ENCODE results near the gene ACRV1.

Gene ACRV1

DNA sequence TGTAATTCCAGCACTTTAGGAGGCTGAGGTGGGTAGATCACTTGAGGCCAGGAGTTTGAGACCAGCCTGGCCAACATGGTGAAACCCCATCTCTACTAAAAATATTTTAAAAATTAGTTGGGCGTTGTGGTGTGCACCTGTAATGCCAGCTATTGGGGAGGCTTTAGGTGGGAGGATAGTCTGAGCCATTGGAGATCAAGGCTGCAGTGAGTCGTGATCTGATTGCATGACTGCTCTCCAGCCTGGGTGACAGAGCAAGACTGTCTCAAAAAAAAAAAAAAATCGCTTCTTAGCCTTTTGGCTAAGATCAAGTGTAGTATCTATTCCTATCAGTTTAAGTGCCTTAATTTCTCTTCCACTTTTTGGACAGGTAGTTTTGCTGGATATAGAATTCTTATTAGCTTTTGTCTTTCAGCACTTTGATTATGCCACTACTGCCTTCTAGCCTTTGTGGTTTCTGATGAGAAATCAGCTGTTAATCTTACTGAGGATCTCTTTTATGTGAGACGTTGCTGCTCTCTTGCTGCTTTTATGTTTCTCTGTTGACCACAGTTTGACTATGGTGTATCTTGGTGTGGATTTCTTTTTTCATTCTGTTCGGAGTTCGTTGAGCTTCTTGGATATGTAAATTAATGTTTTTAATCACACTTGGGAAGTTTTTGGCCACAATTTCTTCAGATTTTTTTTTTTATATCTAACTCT lies 31.0 kb downstream of the ACRV1 start:
- DNase-seq (ENCODE audit: low read depth) = no peak

- DNase-seq (ENCODE audit: low read depth) = no peak
These were observed 34.8 kb downstream of the ACRV1 start for GRCh38 chr11:125645871-125646270.

GRCh38 chr11:125638315-125638714 lies 42.3 kb downstream of the ACRV1 start:
- DNase-seq (ENCODE audit: low read depth) = no peak

- DNase-seq (ENCODE audit: low read depth) = no peak
These were observed 42.8 kb downstream of the ACRV1 start for GRCh38 chr11:125637840-125638239.

DNA sequence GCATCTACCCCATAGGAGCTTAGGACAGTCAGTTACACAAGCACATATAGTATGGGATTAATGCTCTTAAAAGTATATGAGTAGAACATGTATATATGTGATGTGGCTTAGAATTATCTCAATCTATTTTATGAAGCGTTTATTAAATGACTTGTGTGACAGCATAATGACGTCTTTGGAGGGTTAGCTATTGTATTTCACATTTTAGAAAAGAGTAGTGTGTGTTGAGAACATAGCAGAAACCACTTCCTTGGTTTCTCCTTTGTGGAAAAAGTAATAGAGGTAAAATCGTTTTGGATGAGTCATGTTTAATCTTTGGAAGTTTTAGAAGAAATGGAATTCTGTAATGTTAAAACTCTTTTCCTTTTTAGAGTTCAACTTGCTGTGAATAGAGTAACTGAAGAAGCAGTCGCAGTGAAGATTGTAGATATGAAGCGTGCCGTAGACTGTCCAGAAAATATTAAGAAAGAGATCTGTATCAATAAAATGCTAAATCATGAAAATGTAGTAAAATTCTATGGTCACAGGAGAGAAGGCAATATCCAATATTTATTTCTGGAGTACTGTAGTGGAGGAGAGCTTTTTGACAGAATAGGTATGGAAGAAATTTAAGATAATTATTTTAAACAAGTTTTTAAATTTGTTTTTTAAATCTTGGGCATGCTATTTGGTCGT lies 53.3 kb downstream of the ACRV1 start:
- DNase-seq (ENCODE audit: low read depth) = no peak

DNA sequence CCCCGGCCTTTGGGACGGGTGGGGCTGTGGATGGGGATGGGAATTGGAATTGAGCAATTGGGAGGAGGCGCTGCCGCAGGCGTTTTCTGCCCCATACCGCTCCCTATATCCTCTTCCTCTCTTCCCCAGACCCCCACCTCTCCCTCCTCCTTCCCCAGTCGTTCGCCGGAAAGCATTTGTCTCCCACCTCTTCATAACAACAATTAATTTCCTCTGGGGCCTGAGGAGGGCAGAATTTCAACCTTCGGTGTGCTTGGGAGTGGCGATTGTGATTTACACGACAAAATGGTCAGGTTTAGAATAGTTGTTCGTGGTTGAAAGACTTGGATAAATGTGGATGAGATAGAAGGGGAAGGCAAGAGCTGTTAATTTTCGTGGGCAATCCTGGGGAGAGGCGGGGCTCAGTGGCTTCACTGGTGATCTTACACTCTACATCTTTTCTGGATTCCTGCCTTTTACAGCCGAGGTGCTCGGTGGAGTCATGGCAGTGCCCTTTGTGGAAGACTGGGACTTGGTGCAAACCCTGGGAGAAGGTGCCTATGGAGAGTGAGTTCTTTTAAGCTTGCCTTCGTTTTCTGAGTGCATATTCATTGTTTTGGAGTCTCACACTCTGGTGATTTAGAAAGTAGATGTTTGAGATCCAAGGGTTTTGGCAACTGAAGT lies 54.2 kb downstream of the ACRV1 start:
- peak; percentile 90 for DNase-seq (ENCODE audit: low read depth)

DNA sequence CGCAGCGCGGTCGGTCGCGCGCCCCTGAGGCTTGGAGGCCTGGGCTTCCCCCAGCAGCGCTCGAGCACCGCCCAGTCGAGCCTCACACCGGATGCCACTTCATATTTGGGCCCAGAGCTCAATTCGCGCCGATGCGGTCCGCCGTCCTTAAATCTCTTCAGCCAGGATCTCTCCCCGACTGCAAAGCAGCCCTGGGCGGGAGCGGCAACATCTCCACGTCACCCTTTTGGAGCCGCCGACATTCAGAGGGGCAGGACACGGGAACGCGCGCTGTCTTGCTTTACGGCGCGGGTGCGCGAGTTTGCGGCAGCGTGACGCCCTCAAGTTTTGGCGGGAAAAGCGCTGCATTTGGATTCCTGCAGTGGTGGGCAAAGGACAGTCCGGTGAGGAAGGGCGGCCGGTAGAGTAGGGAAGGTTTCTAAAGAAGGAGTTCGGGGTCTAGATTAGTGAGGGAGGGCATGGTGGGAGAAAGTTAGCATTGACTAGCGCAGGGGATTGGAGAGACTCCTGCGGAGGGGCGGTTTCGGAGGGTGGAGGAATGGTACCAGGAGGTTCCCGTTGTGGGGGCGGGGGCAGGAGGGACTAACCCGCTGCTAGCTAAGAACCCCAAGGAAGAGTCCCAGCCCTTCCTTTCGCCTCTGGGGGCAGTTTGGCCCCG lies 54.9 kb downstream of the ACRV1 start:
- peak; percentile 85 for DNase-seq (ENCODE audit: low read depth)

DNA sequence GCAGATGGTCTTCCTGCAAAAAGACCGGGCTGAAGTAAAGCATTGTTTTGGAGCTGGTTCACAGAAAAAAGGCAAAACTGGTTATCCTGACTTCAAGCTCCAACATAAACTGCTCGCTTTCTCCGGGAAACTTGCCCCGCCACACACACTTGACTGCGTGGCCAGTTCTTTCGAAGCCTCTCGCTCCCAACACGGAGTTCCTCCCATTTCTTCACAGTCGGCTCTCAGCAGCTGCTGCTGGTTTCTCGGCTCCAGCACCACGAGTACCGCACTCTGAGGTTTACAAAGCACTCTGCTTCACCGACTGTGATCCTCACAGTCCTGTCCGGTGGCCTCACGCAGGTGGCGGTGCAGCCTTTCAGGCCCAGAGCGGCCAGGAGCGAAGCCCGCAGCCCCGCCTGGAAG lies 55.4 kb downstream of the ACRV1 start:
- no peak for DNase-seq (ENCODE audit: low read depth)

DNA sequence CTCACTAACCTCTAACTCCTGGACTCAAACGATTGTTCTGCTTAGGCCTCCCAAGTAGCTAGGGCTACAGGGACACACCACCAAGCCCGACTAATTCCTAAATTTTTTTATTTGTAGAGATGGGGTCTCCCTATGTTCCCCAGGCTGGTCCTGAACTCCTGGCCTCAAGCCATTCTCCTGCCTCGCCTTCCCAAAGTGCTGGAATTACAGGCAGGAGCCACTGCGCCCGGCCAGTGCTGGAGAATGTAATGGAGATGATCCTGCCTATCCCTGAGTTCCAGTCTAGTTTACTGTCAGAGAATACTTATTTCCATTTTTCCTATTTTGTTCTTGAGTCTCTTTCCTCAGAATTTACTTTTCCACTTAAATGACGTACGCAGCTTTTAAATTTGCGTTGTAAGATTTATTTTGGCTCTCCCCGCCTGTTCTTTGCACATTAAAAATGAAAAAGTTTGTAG lies 55.9 kb downstream of the ACRV1 start, which contains the start of gene CHEK1:
TSS of gene CHEK1 (plus strand) at position 408 of the 458 bp plus-strand sequence. CDS start 1,606 bp downstream, outside the sequence.
- no peak for DNase-seq (ENCODE audit: low read depth)

GRCh38 chr11:125623064-125623463 lies 57.6 kb downstream of the ACRV1 start:
- no peak for DNase-seq (ENCODE audit: low read depth)

- DNase-seq (ENCODE audit: low read depth) = peak; percentile 13
These were observed 58.7 kb downstream of the ACRV1 start for GRCh38 chr11:125621995-125622394.

All from fibroblast of the conjunctiva (primary cell).